ENCODE results near the gene PRPF8.

The PRPF8 gene

DNA sequence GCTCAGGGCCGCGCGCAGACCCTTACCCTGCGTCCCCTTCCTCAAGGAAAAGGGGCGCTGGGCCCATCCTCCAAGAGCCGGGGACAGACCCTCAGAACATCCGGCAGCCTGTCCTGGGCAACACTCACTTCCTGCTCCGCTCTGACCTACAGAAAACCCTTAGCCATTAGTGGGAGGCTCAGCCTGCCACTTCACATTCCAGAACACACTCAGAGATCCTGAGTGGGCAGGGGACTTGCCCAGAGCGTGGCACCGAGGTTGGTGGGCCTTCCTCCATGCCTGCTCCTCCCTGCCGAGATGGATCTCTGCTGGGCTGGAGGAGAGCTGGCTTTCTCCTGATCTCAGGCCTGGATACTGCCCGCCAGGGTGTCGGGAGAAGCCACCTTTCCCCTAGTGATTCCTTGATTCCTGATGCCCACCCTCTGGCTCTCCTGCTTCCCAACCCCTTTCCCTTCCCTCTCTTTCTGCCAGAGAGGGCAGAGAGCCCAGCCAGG is 40.6 kb downstream of the PRPF8 start:
- DNase-seq = no peak

DNA sequence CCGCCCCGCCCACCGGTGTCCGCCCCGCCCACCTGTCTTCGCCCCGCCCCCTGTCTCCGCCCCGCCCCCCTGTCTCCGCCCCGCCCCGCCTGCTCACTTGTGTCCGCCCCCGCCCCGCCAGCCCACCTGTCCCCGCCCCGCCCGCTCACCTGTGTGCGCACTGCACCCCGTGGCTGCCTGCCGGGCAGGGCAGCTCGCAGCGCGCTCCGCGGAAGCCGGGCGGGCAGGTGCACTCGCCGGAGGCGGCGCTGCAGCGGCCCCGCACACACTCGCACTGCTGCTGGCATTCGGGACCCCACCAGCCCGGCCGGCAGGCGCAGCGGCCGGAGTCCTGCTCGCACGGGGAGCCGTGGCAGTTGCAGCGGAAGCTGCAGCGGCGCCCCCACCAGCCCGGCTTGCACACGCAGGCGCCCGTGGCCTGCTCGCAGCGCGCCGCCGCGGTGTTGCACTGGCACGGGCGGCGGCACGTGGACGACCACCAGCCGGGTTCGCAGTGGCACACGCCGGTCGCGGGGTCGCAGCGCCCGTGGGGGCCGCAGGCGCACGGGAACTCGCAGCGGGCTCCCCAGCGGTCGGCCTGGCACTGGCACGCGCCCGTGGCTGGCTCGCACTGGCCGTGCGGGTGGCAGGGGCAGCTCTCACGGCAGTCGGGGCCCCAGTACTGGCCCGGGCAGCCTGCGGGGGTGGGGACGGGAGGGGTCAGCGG is 41.2 kb downstream of the PRPF8 start:
- no peak for DNase-seq

DNA sequence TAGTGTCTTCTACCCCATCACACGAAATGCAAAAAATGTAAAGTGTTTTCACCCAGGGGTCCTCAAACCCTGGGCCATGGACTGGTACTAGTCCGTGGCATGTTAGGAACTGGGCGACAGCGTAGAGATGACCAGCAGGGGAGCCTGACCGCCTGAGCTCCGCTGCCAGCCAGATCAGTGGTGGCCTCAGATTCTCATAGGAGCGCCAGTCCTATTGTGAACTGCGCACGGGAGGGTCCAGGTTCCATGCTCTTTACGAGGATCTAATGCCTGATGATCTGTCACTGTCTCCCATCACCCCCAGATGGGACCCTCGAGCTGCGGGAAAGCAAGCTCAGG is 43.6 kb downstream of the PRPF8 start:
- no peak for DNase-seq

DNA sequence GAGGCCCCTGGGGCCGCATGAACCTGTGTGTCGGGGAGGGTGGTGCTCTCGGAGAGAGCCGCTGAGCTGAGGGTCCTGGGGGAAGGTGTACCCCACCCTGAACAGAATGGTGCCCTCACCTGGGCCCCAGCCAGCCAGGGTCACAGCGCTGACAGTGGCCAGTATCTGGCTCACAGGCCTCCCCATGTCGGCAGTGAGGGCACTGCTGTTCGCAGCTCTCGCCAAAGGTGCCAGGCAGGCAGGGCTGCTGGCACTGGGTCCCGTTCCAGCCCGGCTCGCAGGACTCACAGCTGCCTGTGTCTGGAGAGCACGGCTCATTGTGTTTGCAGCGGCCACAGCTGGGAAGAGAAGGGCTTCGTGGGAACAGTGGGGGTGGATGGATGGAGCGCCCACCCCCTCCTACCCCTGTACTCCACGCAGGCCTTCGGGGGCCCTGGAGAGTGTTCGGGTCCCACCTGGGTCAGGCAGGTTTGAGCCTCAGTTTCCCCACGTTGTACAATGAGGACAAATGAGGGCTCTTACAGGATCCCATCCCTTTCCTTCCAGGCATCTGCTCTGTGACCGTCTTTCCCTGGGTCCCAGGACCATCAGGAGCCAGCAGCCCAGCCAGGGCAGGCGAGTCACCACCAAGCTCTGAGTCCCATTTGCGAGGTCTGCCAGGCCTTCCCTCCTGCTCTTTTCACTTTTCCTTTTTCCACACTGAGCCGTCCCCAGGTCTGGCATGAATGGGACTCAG is 44.2 kb downstream of the PRPF8 start:
- DNase-seq = no peak

DNA sequence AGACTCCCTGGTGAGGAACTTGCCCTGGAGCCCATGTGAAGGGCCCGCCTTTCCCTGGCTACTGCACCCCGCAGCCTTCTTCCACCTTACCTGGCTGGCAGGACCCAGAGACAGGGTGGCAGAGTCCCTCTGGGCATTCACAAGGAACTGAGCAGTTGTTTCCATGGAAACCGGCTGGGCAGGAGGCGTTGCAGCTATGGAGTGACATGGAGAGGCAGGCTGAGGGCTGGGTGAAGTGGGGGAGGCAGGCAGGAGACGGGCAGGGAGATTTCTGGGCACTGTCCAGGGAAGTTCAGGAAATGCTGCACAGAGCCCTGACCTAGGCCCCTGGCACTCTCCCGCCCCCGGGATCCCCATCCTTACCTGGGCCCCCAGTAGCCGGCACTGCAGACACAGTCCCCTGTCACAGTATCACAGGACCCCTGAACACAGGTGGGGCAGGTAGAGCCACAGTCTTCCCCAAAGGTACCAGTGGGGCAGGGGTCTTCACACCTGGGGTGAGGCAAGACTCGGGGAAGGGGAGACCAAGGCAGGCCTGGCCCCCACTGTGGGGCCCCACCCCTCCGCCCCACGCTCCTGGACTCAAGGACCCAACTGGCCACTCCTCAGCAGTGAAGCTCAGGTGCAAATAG is 45.0 kb downstream of the PRPF8 start:
- no peak for DNase-seq

DNA sequence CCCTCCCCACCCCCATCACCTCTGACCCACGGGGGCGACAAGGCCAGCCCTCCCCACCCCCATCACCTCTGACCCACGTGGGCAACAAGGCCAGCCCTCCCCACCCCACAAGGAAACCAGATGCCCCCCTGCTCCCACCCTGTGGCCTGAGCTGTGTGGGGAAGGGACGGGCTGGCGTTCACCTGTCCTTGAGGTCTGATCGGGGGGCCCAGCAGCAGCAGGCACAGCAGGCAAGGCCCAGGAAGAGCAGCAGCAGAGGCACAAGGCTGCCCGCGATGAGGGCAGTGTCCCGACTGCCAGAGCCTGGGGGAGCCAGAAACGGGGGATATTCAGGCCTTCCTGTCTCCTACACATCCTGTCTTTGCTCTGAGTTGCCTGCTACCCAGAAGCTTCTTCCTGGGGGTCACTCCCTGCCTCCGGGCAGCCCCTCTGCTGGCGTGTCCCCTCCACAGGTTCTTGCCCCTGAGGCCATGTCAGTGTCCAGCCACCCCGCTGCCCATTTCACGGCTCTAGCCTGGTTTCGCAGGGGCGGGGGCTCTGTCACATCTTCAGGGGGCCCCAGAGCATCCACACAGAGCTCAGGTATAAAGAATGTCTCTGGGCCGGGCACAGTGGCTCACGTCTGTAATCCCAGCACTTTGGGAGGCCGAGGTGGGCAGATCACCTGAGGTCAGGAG is 45.9 kb downstream of the PRPF8 start:
- no peak for DNase-seq

DNA sequence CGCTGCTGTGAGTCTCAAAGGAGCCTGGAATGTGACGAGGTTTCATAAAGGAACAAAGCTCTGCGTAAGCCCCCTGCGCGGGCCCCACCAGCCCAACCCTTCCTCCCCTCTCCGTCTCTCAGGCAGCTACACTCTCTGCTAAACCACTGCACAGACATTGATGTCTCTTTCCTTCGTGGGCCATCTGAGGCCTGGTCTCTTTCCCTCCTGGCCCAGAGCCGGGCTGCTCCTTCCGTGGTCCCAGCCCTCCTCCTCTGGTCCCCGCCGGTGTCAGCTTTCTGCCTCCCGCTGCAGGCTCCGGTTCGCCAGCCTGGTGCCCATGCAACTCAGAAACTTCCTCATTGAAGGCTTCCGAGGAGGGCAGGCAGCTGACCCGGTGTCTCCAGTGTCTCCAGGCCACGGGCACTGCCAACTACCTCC is 46.5 kb downstream of the PRPF8 start:
- no peak for DNase-seq

DNA sequence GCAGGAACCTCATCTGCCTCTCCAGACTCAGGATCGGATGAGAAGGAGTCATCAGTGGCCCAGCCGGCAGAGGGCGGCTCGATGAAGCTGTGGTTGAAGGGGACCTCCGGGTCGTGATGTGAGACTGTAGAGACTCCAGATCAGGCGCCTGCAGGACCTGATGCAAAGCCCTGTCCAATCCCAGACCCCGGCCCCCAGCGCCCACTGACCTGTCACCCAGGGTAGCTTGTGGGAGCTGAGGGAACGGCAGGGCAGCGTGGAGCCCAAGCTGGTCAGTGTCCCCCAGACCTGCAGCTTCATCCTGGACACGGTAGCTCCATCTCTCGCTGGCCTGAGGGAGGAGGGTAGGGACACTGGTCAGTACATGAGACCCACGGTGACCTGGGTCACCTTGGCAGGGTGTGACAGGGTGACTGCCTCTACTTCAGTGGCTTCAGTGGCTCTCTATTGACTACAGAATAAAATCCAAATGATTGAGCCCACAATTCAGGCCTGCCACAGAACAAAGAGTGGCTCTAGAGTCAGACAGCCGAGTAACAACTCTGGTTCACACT is 47.9 kb downstream of the PRPF8 start:
- no peak for DNase-seq

DNA sequence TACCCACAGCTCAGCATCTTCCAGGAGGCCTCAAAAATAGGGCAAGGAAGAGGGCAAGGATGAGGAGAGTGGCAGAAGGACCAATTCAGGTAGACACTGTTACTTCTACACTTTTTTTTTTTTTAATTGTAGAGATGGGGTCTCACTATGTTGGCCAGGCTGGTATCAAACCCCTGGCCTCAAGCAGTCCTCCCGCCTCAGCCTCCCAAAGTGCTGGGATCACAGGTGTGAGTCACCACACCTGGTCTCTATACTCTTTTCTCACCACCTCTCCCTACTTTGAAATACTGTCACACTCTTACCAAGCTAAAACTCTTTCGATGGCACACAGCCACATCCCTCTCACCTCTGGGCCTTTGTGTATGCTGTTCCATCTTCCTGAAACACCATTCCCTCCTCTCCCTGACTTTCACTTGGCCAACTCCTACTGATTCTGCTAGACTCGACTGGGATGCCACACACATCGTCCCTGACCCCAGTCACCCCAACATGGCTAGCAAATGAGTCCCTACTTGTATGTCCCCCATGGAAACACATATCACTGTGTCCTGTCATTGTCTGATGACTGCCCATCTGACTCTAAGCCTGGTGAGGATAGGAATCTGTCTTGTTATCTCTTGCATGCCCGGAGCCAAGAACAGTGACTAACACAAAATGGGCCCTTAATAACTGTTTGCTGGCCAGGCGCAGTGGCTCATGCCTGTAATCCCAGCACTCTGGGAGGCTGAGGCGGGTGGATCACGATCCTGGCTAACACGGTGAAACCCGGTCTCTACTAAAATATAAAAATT is 48.8 kb downstream of the PRPF8 start:
- no peak for DNase-seq

DNA sequence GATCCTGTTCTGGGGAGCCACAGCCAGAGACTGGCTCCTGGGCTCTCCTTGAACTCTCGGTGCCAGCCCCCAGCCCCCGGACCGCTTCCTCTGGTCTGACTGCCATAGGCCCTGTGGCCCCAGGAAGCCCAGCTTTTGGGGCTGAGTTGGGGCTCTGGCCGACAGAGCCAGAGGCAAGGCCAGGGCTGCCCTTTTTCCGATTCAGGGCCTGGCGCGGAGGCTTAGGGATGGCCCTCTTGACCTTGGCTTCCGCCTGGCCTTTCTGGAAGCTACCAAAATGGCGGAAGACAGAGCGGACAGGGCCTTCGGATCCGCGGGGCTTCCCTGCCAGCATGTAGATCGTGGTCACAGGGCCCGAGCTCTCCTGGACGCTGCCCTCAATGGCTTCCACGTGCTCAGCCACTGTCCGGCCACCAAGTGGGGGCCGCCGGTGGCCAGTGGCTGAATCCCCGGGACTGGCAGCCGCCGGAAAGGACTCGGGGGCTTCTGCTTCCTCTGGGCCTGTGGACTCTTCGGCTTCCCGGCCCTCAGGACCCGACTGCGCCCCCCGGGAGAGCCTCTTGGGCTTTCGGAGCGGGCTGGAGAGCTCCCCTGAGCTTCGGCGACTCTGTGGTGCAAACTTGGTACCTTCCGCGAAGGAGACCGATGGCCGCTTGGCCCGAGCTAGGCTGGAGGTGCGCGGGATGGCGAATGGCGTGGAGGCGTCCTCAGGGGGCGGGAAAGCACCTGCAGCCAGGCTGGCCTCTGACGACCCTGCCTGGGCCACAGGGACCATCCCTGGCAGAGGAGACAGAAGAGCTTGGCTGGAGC is 49.6 kb downstream of the PRPF8 start:
- no peak for DNase-seq

DNA sequence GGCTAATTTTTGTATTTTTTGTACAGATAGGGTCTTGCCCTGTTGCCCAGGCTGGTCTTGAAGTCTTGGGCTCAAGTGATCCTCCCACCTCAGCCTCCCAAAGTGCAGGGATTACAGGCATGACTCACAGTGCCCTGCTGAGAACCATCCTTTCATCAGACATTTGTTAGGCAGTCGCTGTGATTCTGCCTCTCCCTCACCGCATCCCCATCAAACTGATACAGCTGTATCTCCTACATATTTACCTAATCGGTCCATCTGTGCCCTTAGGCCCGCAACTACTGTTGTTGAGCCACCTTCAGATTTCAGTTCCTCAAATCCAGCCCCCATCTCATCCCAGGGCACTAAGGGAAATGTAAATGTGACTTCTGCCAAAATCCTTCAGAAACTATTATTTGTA is 54.0 kb downstream of the PRPF8 start:
- peak; percentile 17 for DNase-seq

DNA sequence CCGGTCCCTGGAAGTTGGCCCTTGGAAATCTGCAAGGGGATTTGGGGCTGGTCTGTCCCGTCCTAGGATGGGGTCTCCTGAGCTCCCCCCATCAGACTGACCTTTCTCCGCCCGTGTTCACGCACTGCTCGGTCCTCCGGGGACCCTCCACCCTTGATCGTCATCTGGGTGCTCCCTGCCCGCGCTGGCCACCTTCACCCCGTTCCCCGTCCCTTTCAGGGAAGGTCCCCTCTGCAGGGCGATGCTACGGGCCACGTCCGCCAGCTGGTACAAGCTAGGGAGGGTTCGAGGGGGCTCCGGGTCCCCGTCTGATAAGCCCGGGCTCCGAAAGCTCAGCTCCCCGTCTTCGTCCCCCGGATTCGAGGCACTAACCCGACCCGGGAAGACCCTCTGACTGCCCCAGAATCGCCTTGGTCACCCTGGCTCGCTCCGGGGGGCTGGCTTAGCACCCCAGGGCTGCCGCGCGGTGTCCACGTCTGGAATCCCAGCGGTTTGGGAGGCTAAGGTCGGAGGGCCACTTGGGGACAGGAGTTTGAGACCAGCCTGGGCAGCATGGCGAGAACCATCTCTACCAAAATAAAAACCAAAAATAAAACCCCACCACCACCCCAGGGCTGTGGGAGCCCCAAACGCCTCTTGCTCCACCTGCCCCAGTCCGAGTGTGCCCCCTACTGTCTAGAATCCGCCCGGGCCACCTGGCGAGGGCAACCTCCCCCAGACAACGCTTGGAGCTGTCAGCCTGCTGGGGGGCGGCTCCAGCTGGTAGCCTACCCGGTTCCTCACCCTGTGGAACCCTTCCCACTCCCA is 55.0 kb downstream of the PRPF8 start:
- DNase-seq = peak; percentile 35

DNA sequence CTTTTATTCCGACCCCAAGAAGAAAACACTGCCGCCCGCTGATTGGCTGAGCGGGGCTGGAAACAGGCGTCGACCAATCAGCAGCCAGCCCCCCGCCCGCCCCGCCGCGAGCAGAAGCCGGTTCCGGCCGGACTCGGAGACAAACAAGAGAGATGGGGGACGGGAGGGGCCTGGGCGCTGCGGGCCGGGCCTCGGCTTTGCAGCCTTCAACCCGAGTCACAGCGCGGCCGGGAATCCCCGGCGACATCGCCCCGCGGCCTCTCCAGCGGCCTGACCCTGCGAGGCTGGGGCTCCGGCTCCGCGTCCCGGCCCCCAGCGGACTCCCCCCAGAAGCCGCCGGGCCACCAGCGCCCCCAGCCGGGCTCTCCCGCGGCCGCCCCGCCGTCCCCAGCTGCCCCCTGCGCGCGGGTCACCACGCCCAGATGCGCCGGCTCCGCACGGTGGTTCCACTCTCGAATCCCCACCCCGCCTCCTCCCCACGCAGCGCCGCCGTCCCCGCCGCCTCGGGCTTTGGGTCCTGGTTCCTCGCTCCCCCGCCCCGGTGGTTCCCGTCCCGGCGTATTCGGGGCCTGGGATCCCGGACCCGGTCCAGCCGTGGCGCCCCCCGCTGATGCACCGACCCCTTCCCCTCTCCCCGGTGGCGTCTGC is 55.7 kb downstream of the PRPF8 start:
- peak; percentile 89 for DNase-seq

DNA sequence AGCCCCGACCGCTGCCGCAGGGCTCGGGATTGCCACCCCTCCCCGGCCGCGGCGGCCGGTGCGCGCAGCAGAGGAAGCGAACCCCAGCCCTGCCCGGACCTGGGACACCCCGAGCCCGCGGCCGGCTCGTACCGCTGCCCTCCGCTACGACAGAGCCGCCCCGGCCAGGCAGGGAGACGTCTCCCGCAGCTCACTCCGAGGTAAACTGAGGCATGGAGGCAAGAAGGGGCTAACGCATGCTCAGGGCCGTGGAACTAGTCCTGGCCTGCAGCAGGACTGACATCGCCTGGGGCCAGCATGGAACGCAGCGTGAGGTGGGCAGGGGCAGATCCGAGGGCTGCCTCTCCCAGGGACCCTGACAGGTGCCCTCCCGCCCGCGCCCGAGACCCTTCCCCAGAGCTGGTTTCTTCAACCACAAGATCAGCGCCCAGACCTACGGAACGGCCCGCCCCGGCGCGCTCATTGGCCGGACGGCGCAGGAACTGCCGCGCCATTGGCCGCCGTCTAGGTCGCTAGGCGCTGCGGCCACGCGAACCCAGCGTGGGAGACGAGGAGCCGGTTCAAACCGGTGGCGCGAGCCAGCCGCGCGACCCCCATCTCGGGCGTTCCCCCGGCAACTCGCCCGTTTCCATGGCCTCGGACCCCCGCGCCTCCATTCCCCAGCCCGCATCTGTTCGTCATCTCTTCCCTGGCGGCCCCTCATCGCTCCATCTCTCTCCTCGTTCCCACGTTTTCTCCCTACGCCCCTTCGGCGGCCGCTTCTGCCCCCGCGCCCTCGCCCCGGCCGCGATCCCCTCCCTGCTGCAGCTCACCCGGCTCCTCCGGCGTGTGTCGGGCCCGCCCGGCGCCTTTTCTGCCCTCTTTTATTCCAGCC is 56.4 kb downstream of the PRPF8 start, which contains the start of gene SLC43A2:
TSS of gene SLC43A2 (minus strand) at position 853 of the 874 bp plus-strand sequence. CDS start 960 bp downstream, outside the sequence.
- DNase-seq = peak; percentile 57

DNA sequence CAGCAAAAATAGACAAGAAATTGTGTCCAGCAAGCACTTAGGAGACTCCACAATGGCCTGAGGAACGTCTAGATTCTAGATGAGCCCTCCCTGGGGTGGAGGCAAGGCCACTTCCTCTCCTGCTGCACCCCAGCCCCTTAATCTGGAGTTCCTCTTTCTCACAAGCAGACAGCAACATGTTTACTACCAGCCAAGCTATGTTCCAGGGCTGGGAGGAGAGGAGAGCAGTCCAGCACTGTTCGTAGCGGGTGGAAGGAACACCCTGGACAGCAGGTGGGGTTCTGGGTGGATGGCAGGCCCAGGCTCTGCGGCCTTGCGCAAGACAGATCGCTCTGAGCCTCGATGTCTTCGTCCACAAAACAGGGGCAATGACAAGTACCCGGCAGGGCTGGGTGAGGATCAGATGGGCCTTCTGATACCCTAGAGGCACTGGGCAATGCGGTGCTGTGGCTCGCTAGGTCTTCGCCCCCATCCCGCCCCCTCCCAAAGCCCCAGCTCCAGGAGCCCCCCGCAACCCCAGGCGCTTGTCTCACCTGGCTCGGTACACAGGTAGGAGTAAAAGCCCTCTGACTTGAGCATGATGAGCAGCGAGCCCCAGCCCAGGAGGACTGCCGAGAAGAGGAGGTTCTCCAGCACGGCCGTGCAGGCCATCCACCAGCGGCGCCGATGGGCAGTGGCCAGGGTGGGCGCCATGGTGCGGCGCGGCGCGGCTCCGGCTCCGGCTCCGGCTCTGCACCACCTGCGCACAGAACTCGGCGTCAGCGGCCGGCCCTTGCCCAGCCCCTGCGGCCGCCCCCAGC is 57.3 kb downstream of the PRPF8 start:
- no peak for DNase-seq

DNA sequence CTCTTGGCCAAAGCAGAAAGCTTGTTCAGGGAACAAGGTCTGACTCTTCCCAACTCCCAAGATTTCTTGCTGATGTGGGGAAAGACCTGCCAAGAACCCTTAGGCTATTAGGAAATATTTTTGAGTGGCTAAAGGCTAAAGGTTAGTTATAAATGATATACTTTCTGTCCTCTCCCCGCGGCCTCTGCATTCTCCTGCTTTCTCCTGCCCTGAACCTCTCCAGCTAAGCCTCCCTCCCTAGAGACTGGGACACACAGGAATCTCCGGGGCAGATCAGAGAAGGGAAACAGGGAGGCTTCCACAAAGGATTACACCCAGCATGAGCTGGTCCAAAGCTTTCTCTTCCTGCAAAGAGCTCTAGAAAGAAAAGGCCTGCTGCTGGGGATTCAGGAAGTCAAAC is 58.3 kb downstream of the PRPF8 start:
- no peak for DNase-seq

DNA sequence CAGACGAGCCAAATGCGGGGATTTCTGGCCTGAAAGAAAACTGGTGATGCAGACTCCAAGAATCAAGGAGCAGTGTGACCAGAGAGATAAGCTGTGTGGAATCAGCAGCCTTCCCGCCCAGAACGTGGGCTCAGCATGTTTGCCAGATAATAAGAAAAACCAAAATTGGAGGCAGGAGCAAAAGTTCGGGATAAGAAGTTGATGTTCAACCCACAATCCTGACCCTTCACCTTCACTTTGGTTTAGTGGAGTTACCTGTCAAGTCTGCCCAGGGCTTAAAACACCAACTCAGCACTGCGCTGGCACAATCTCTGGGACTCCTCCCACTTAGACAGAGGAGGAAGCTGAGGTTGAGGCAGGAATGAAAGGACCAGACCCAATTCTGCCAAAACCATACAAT is 59.1 kb downstream of the PRPF8 start:
- DNase-seq = no peak

DNA sequence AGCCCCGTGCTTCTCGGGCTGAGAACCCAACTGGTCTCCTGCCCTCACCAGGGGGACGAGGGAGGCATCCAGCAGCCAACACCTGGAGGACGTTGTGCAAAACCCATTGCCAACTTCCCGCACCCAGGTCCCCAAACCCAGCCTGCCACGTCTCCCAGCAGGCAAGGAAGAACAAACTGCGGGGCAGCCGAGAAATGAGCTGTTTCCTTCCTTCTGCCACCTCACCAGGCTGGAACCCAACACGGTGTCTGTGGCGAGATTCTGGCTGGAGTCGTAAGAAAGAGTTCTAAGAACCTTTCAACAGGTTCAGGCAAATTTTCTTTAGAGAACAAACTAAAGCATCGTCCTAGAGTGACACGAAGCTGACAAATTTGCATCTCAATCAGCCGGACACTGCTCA is 59.6 kb downstream of the PRPF8 start:
- DNase-seq = no peak
